ENCODE results near the gene TAAR5. TPM values are rescaled to one million over a fixed set of nuclear protein-coding genes. Genes with fewer than 3 reads are reported as not detected.

The TAAR5 gene
- total and polyA plus RNA-seq, 2 of the 8 experiments (the other 6 are each of a cell fraction or from before 2014, with no cell fraction given) = not detected

GRCh38 chr6:132566404-132566803 is 23.1 kb downstream of the TAAR5 start (continued):
- no peak for TF ChIP-seq CHD7 (IDR thresholded peaks at IDR 0.05; ENCODE audit: insufficient replicate concordance, low read length)
- TF ChIP-seq SIN3A (conservative IDR thresholded peaks at IDR 0.05 in 1 of 2, IDR thresholded peaks at IDR 0.05 in 1 of 2; ENCODE audit: low read depth in 1 of 2, low read length in 2 of 2) = no peak
- no peak for TF ChIP-seq POLR2AphosphoS5 (IDR thresholded peaks at IDR 0.05; ENCODE audit: low read depth, low read length)
- no peak for TF ChIP-seq TEAD4 (IDR thresholded peaks at IDR 0.05; ENCODE audit: low read depth, low read length)
- TF ChIP-seq SRF (IDR thresholded peaks at IDR 0.05; ENCODE audit: low read depth, low read length) = no peak
- no peak for TF ChIP-seq HDAC2 (IDR thresholded peaks at IDR 0.05; ENCODE audit: borderline replicate concordance in 1 of 2, low read depth in 2 of 2, low read length in 2 of 2)
- no peak for TF ChIP-seq EP300 (IDR thresholded peaks at IDR 0.05; ENCODE audit: borderline replicate concordance in 1 of 2, low read depth in 2 of 2, low read length in 2 of 2)
- TF ChIP-seq RAD21 (IDR thresholded peaks at IDR 0.05 in 1 of 2, conservative IDR thresholded peaks at IDR 0.05 in 1 of 2; ENCODE audit: low read depth in 2 of 2, low read length in 2 of 2) = no peak
- no peak for TF ChIP-seq YY1 (IDR thresholded peaks at IDR 0.05; ENCODE audit: low read depth, low read length)
